Stimulated activated CD8-positive, alpha-beta memory T cell treated with anti-CD3 and anti-CD28 coated beads, Interleukin-12 subunit alpha, Interleukin-12 subunit beta, amount 100 ng/mL, for 24 hours (primary cell): ENCODE data around the gene CIAO3.

Source experiments
- DNase-seq: peaks from one replicate; pipeline ENCODE4 v3.0.0-alpha.2; 2020; ENCODE audit errors: extremely low read depth

The CIAO3 gene

GRCh38 chr16:775236-775796, 34.5 kb upstream of the CIAO3 start:
- no peak for DNase-seq

GRCh38 chr16:774086-775001, 33.5 kb upstream of the CIAO3 start:
- no peak for DNase-seq

GRCh38 chr16:772959-773358, 32.2 kb upstream of the CIAO3 start:
- DNase-seq: no peak

GRCh38 chr16:770411-770810, 29.6 kb upstream of the CIAO3 start:
- no peak for DNase-seq

GRCh38 chr16:769934-770333, 29.1 kb upstream of the CIAO3 start:
- DNase-seq: no peak

GRCh38 chr16:769184-769784, 28.5 kb upstream of the CIAO3 start:
- DNase-seq: no peak

GRCh38 chr16:768428-768827, 27.6 kb upstream of the CIAO3 start:
- DNase-seq: no peak

GRCh38 chr16:767743-768235, 27.0 kb upstream of the CIAO3 start:
- no peak for DNase-seq

GRCh38 chr16:766820-767640, 26.2 kb upstream of the CIAO3 start:
- DNase-seq: no peak

GRCh38 chr16:766008-766819, 25.4 kb upstream of the CIAO3 start:
- DNase-seq: no peak

- no peak for DNase-seq
Measured at GRCh38 chr16:765488-765865, 24.7 kb upstream of the CIAO3 start.

GRCh38 chr16:764848-765487, 24.2 kb upstream of the CIAO3 start:
- no peak for DNase-seq

GRCh38 chr16:764184-764750, 23.5 kb upstream of the CIAO3 start:
- DNase-seq: no peak

GRCh38 chr16:763369-764183, 22.8 kb upstream of the CIAO3 start:
- no peak for DNase-seq

GRCh38 chr16:762595-763268, 21.9 kb upstream of the CIAO3 start:
- DNase-seq: no peak

- no peak for DNase-seq
Measured at GRCh38 chr16:761625-762513, 21.1 kb upstream of the CIAO3 start.

GRCh38 chr16:760545-761343, 19.9 kb upstream of the CIAO3 start, which contains the start of gene MSLN:
Gene MSLN, plus strand, starts transcription at chr16:760734. Its CDS starts 1,947 bp downstream, at chr16:762681.
- no peak for DNase-seq
